Measurements from ENCODE around the gene TBXT. TPM values are rescaled to one million over a fixed set of nuclear protein-coding genes. Genes with fewer than 3 reads are reported as not detected.

Gene TBXT, protein sequence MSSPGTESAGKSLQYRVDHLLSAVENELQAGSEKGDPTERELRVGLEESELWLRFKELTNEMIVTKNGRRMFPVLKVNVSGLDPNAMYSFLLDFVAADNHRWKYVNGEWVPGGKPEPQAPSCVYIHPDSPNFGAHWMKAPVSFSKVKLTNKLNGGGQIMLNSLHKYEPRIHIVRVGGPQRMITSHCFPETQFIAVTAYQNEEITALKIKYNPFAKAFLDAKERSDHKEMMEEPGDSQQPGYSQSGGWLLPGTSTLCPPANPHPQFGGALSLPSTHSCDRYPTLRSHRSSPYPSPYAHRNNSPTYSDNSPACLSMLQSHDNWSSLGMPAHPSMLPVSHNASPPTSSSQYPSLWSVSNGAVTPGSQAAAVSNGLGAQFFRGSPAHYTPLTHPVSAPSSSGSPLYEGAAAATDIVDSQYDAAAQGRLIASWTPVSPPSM
- not detected for total RNA-seq (2021; fragmentation: NEBNext Ultra II Directional; extraction: Animal tissue kit (Norgen Biotek cat#: 25700))
- long read RNA-seq, result 0 reads

DNA sequence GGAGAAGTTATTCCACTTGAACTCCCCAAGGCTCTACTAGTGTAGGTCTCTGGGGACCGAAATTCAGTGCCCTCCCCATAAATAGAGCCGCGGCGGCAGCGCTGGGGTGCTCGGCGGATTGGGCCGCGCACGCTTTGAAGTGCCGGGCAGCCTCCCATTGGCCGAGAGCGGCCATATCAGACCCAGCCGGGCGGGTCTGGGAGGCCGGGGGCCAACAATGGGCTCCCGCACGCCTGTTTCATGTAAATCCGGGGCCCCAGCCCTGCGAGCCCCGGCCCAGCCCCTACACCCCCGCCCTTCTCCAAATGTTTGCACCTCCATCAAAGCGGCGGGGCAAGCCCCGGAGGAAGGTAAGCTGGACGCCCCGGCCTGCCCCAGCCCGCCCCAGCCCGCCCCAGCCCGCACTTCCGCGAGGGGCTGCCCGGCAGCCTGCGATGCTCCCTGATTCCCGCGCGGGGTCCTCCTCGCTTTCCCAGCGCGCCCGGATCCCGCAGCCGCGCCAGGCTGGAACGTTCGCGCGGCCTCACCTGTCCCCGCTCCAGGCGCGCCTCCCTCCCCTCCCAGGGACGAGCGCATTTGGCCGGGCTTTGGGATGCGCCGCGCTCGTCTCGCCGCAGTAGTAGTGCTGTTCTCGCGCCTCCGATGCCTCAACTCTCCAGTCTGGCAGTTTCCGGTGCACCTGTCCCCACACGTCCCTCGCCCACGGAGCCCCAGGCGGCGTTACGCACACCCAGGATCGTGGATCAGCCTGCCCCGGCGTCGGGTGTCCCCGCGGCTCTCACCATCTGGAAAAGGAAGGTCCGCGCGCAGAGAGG lies at the start of gene TBXT:
TBXT (minus strand) TSS at position 51 of the 815 bp plus-strand sequence. CDS start 260 bp downstream, outside the sequence.
- TF ChIP-seq, protein P1, sequence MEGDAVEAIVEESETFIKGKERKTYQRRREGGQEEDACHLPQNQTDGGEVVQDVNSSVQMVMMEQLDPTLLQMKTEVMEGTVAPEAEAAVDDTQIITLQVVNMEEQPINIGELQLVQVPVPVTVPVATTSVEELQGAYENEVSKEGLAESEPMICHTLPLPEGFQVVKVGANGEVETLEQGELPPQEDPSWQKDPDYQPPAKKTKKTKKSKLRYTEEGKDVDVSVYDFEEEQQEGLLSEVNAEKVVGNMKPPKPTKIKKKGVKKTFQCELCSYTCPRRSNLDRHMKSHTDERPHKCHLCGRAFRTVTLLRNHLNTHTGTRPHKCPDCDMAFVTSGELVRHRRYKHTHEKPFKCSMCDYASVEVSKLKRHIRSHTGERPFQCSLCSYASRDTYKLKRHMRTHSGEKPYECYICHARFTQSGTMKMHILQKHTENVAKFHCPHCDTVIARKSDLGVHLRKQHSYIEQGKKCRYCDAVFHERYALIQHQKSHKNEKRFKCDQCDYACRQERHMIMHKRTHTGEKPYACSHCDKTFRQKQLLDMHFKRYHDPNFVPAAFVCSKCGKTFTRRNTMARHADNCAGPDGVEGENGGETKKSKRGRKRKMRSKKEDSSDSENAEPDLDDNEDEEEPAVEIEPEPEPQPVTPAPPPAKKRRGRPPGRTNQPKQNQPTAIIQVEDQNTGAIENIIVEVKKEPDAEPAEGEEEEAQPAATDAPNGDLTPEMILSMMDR (IDR thresholded peaks at IDR 0.05), result no peak
- H3K36me3 Mint-ChIP-seq (ENCODE audit: low read depth), result 0 out of 2 replicates have a peak, but pooled peaks cover 4% of the 10 kb centered on the region
- peaks cover 19% of the 10 kb centered on the region for H3K27me3 Mint-ChIP-seq (ENCODE audit: insufficient read depth)

GRCh38 chr6:166207284-166207561 lies 39.6 kb upstream of the TBXT start:
- Mint-ChIP-seq H3K9me3 (peaks cover 59% of the 10 kb centered on the region), H3K4me3 (no peak overlapping the region), H3K36me3 (ENCODE audit: low read depth) (no peaks in the 10 kb centered on the region), H3K27me3 (ENCODE audit: insufficient read depth) (peaks cover 7% of the 10 kb centered on the region; the same call in 1 of the 2 replicates), H3K27ac (no peak overlapping the region), H3K4me1 (ENCODE audit: low read depth) (no peaks in the 10 kb centered on the region)
- TF ChIP-seq, protein P1 (IDR thresholded peaks at IDR 0.05), result no peak
- DNase-seq, result no peak

More for the DNA sequence above, at the start of gene TBXT:
- H3K27ac Mint-ChIP-seq, result no peak within 1 kb of the TSS
- no peak for DNase-seq
- no peaks in the 10 kb centered on the region for H3K4me1 Mint-ChIP-seq (ENCODE audit: low read depth)
- H3K4me3 Mint-ChIP-seq, result no peak within 1 kb of the TSS
- H3K9me3 Mint-ChIP-seq, result peaks cover 25% of the 10 kb centered on the region

- TF ChIP-seq, protein P1 (IDR thresholded peaks at IDR 0.05), result no peak
- Mint-ChIP-seq H3K27ac (no peak overlapping the region), H3K9me3 (peaks cover 54% of the 10 kb centered on the region), H3K36me3 (ENCODE audit: low read depth) (no peaks in the 10 kb centered on the region), H3K27me3 (ENCODE audit: insufficient read depth) (peaks cover 7% of the 10 kb centered on the region; the same call in 1 of the 2 replicates), H3K4me3 (no peak overlapping the region), H3K4me1 (ENCODE audit: low read depth) (no peaks in the 10 kb centered on the region)
- no peak for DNase-seq
Measured at GRCh38 chr6:166206510-166207283, 39.0 kb upstream of the TBXT start.

GRCh38 chr6:166206066-166206465 lies 38.4 kb upstream of the TBXT start:
- TF ChIP-seq, protein P1 (IDR thresholded peaks at IDR 0.05), result no peak
- Mint-ChIP-seq H3K36me3 (ENCODE audit: low read depth) (no peaks in the 10 kb centered on the region), H3K27me3 (ENCODE audit: insufficient read depth) (peaks cover 7% of the 10 kb centered on the region; the same call in 1 of the 2 replicates), H3K4me3 (no peak overlapping the region), H3K4me1 (ENCODE audit: low read depth) (no peaks in the 10 kb centered on the region), H3K27ac (no peak overlapping the region), H3K9me3 (peaks cover 47% of the 10 kb centered on the region)
- DNase-seq, result no peak
